HepG2 (cell line): ENCODE data around the gene GFAP. TPM values are rescaled to one million over a fixed set of nuclear protein-coding genes. Genes with fewer than 3 reads are reported as not detected.
A peak's percentile ranks its signal among the peaks of the same experiment; 100 is the strongest.

Experiments used
- CEBPG ChIP-seq: IDR thresholded peaks from 2 replicates; pipeline ENCODE4 v1.6.1; 2016
- EHMT2 ChIP-seq: fragments of 200-600 bp; sonication (generic); IDR thresholded peaks from 2 replicates; pipeline ENCODE4 v1.7.0; 2017; ENCODE audit warnings: antibody characterized with exemption, low read depth, low read length, borderline replicate concordance
- ESRRA ChIP-seq: sonication (generic); formaldehyde crosslinking; IDR thresholded peaks from 2 replicates; pipeline ENCODE4 v1.5.1; 2020; ENCODE audit warnings: mild to moderate bottlenecking, low read depth, missing genetic modification reagents
- GABPB1 ChIP-seq: IDR thresholded peaks from 2 replicates; pipeline ENCODE4 v1.6.1; 2016; ENCODE audit warnings: mild to moderate bottlenecking, missing genetic modification reagents, moderate library complexity, missing compliant biosample characterization
- HDAC1 ChIP-seq: sonication (generic); formaldehyde crosslinking; IDR thresholded peaks from 2 replicates; pipeline ENCODE4 v1.5.1; 2020; ENCODE audit warnings: mild to moderate bottlenecking, missing genetic modification reagents
- HDAC2 ChIP-seq: sonication (generic); formaldehyde crosslinking; IDR thresholded peaks from 2 replicates; pipeline ENCODE4 v1.4.0; 2020; ENCODE audit warnings: missing genetic modification reagents
- HNRNPK ChIP-seq: fragments of 200-400 bp; formaldehyde crosslinking; IDR thresholded peaks from 2 replicates; pipeline ENCODE4 v1.6.1; 2018; ENCODE audit warnings: low read length, low read depth, moderate library complexity, mild to moderate bottlenecking; ENCODE audit not compliant: poor library complexity, severe bottlenecking
- MYNN ChIP-seq: sonication (generic); formaldehyde crosslinking; IDR thresholded peaks from 2 replicates; pipeline ENCODE4 v1.4.0; 2020; ENCODE audit warnings: mild to moderate bottlenecking, low read depth, missing genetic modification reagents
- PHB2 ChIP-seq: fragments of 450-650 bp; IDR thresholded peaks from 2 replicates; pipeline ENCODE4 v1.6.1; 2018; ENCODE audit not compliant: partially characterized antibody
- SALL1 ChIP-seq: sonication (generic); formaldehyde crosslinking; IDR thresholded peaks from 2 replicates; pipeline ENCODE4 v1.8.0; 2022; ENCODE audit warnings: mild to moderate bottlenecking, missing genetic modification reagents
- THAP11 ChIP-seq: IDR thresholded peaks from 2 replicates; pipeline ENCODE4 v1.6.1; 2016; ENCODE audit warnings: missing biosample characterization, missing genetic modification reagents
- ZFP36L1 ChIP-seq: sonication (generic); formaldehyde crosslinking; IDR thresholded peaks from 2 replicates; pipeline ENCODE4 v1.8.0; 2022; ENCODE audit warnings: mild to moderate bottlenecking, missing genetic modification reagents, moderate library complexity
- ZNF747 ChIP-seq: sonication (generic); formaldehyde crosslinking; IDR thresholded peaks from 2 replicates; pipeline ENCODE4 v1.8.1; 2023; ENCODE audit warnings: missing genetic modification reagents, mild to moderate bottlenecking, borderline replicate concordance
- polyA plus RNA-seq, 8 experiments: library from polyadenylated mRNA; depleted of rRNA in 3 of 8; stranded (reverse) in 7 of 8; unstranded in 1 of 8; fragments of >200 nt; fragmentation: Illumina TruSeq in 4 of 8; extraction: Trizol in 4 of 8; gene quantifications; 2 replicates each; pipeline versions ENCODE4 v1.2.1 to v1.2.3, GENCODE V29; 2011 to 2016; ENCODE audit warnings: low read depth in 4 of 8, missing spikeins in 1 of 8, mixed read lengths in 1 of 8; ENCODE audit not compliant: insufficient read depth in 1 of 8
- total RNA-seq, 5 experiments: library from RNA; depleted of rRNA; stranded (reverse); fragments of >200 nt; fragmentation: Illumina TruSeq; extraction: Trizol; gene quantifications; 2 replicates each; pipeline ENCODE4 v1.2.3, GENCODE V29; 2016; ENCODE audit warnings: low read depth in 1 of 5
- TF ChIP-seq, protein P1 (sequence below): sonication (generic); formaldehyde crosslinking; IDR thresholded peaks from one replicate; pipeline ENCODE4 v1.5.1; 2020; ENCODE audit warnings: mild to moderate bottlenecking, missing genetic modification reagents; ENCODE audit errors: not compliant biosample characterization
- TF ChIP-seq, protein P2 (sequence below): IDR thresholded peaks from 2 replicates; pipeline ENCODE4 v1.6.1; 2016
- TF ChIP-seq, protein P3 (sequence below): IDR thresholded peaks from 2 replicates; pipeline ENCODE4 v1.6.1; 2016; ENCODE audit warnings: missing compliant biosample characterization, missing genetic modification reagents, borderline replicate concordance
- TF ChIP-seq, protein P4 (sequence below): IDR thresholded peaks from 2 replicates; pipeline ENCODE4 v1.6.1; 2018; ENCODE audit warnings: missing genetic modification reagents, mild to moderate bottlenecking, missing compliant biosample characterization

The GFAP gene
- total and polyA plus RNA-seq, 2 of the 13 experiments (the other 11 are each of a cell fraction or from before 2014, with no cell fraction given): 0.11 to 0.29 TPM

DNA sequence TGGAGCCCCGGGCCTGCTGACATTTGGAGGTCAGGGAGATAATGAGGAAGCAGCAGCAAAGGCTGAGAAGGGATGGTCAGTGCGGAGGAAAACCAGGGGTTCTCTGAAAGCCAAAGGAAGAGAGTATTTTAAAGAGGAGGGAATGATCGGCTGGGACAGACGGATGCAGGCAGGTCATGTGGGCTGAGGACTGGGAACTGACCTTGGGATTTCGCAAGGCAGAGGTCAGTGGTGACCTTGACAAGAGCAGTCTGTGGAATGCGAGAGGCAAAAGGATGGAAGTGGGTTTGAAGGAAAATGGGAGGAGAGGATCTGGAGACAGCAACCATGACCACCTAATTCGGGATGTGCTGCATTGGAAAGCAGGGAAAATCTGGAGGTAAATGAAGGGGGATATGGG is 26.3 kb downstream of the GFAP start (continued):
- TF ChIP-seq, protein P1, sequence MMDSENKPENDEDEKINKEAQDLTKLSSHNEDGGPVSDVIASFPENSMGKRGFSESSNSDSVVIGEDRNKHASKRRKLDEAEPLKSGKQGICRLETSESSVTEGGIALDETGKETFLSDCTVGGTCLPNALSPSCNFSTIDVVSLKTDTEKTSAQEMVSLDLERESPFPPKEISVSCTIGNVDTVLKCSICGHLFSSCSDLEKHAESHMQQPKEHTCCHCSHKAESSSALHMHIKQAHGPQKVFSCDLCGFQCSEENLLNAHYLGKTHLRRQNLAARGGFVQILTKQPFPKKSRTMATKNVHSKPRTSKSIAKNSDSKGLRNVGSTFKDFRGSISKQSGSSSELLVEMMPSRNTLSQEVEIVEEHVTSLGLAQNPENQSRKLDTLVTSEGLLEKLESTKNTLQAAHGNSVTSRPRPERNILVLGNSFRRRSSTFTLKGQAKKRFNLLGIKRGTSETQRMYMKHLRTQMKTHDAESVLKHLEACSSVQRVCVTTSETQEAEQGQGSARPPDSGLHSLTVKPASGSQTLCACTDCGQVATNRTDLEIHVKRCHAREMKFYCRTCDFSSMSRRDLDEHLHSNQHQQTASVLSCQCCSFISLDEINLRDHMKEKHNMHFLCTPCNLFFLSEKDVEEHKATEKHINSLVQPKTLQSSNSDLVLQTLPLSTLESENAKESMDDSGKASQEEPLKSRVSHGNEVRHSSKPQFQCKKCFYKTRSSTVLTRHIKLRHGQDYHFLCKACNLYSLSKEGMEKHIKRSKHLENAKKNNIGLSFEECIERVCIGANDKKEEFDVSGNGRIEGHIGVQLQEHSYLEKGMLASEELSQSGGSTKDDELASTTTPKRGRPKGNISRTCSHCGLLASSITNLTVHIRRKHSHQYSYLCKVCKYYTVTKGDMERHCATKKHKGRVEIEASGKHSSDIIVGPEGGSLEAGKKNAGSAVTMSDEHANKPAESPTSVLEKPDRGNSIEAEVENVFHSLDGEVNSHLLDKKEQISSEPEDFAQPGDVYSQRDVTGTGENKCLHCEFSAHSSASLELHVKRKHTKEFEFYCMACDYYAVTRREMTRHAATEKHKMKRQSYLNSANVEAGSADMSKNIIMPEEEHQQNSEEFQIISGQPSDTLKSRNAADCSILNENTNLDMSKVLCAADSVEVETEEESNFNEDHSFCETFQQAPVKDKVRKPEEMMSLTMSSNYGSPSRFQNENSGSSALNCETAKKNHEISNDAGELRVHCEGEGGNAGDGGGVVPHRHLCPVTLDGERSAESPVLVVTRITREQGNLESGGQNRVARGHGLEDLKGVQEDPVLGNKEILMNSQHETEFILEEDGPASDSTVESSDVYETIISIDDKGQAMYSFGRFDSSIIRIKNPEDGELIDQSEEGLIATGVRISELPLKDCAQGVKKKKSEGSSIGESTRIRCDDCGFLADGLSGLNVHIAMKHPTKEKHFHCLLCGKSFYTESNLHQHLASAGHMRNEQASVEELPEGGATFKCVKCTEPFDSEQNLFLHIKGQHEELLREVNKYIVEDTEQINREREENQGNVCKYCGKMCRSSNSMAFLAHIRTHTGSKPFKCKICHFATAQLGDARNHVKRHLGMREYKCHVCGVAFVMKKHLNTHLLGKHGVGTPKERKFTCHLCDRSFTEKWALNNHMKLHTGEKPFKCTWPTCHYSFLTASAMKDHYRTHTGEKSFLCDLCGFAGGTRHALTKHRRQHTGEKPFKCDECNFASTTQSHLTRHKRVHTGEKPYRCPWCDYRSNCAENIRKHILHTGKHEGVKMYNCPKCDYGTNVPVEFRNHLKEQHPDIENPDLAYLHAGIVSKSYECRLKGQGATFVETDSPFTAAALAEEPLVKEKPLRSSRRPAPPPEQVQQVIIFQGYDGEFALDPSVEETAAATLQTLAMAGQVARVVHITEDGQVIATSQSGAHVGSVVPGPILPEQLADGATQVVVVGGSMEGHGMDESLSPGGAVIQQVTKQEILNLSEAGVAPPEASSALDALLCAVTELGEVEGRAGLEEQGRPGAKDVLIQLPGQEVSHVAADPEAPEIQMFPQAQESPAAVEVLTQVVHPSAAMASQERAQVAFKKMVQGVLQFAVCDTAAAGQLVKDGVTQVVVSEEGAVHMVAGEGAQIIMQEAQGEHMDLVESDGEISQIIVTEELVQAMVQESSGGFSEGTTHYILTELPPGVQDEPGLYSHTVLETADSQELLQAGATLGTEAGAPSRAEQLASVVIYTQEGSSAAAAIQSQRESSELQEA (CRISPR knock-in tag): no peak
- TF ChIP-seq HNRNPK: no peak
- TF ChIP-seq, protein P2, sequence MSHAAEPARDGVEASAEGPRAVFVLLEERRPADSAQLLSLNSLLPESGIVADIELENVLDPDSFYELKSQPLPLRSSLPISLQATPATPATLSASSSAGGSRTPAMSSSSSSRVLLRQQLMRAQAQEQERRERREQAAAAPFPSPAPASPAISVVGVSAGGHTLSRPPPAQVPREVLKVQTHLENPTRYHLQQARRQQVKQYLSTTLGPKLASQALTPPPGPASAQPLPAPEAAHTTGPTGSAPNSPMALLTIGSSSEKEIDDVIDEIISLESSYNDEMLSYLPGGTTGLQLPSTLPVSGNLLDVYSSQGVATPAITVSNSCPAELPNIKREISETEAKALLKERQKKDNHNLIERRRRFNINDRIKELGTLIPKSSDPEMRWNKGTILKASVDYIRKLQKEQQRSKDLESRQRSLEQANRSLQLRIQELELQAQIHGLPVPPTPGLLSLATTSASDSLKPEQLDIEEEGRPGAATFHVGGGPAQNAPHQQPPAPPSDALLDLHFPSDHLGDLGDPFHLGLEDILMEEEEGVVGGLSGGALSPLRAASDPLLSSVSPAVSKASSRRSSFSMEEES (CRISPR knock-in tag): peak; percentile 64; the same call in 1 of the 2 replicates
- peak; percentile 62 for TF ChIP-seq SALL1 (CRISPR knock-in tag)
- no peak for TF ChIP-seq ZNF747 (CRISPR knock-in tag)
- TF ChIP-seq, protein P3, sequence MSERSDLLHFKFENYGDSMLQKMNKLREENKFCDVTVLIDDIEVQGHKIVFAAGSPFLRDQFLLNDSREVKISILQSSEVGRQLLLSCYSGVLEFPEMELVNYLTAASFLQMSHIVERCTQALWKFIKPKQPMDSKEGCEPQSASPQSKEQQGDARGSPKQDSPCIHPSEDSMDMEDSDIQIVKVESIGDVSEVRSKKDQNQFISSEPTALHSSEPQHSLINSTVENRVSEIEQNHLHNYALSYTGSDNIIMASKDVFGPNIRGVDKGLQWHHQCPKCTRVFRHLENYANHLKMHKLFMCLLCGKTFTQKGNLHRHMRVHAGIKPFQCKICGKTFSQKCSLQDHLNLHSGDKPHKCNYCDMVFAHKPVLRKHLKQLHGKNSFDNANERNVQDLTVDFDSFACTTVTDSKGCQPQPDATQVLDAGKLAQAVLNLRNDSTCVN: no peak
- TF ChIP-seq, protein P4, sequence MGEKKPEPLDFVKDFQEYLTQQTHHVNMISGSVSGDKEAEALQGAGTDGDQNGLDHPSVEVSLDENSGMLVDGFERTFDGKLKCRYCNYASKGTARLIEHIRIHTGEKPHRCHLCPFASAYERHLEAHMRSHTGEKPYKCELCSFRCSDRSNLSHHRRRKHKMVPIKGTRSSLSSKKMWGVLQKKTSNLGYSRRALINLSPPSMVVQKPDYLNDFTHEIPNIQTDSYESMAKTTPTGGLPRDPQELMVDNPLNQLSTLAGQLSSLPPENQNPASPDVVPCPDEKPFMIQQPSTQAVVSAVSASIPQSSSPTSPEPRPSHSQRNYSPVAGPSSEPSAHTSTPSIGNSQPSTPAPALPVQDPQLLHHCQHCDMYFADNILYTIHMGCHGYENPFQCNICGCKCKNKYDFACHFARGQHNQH (CRISPR knock-in tag): 0 out of 2 replicates have a peak, but pooled peaks have one; percentile 23
- peak; percentile 43; the same call in 1 of the 2 replicates for TF ChIP-seq HDAC1 (CRISPR knock-in tag)
- TF ChIP-seq THAP11 (CRISPR knock-in tag): 0 out of 2 replicates have a peak, but pooled peaks have one; percentile 30
- peak; percentile 72; the same call in 1 of the 2 replicates for TF ChIP-seq HDAC2
- TF ChIP-seq ZFP36L1 (CRISPR knock-in tag): no peak
- no peak for TF ChIP-seq EHMT2
- TF ChIP-seq PHB2: no peak
- TF ChIP-seq MYNN (CRISPR knock-in tag): no peak
- TF ChIP-seq CEBPG: peak; percentile 92
- TF ChIP-seq GABPB1 (CRISPR knock-in tag): peak; percentile 21; the same call in 1 of the 2 replicates
- peak; percentile 97 for TF ChIP-seq ESRRA (CRISPR knock-in tag)
